Upper lobe of left lung (tissue), 4 donors: ENCODE data around the gene FABP6.
"Not testable (repeated sequence)": the region's sequence is repeated elsewhere in the genome, so short reads cannot be mapped to it uniquely, and the experiment has no call there.

Source experiments
- EP300 ChIP-seq, 4 donors: sonication (generic); formaldehyde crosslinking; IDR thresholded peaks; one replicate each; pipeline ENCODE4 v1.5.1; 2017; ENCODE audit warnings: antibody characterized with exemption in 4 of 4, control low read depth in 2 of 4
- POLR2A ChIP-seq, 4 donors: fragments of 450-650 bp; IDR thresholded peaks; one replicate each; pipeline ENCODE4 v1.5.1; 2016 to 2017; ENCODE audit warnings: antibody characterized with exemption in 4 of 4, mild to moderate bottlenecking in 2 of 4
- POLR2AphosphoS5 ChIP-seq, 2 donors: sonication (generic); formaldehyde crosslinking; IDR thresholded peaks; one replicate each; pipeline ENCODE4 v1.5.1; 2017; ENCODE audit warnings: antibody characterized with exemption in 2 of 2
- TF ChIP-seq, protein P1 (sequence below), 6 experiments: fragments of 450-650 bp in 4 of 6; fragments of 200-600 bp in 2 of 6; sonication (generic) in 2 of 6; IDR thresholded peaks; one replicate each; pipeline ENCODE4 v1.5.1; 2016 to 2019; ENCODE audit warnings: antibody characterized with exemption in 6 of 6

DNA sequence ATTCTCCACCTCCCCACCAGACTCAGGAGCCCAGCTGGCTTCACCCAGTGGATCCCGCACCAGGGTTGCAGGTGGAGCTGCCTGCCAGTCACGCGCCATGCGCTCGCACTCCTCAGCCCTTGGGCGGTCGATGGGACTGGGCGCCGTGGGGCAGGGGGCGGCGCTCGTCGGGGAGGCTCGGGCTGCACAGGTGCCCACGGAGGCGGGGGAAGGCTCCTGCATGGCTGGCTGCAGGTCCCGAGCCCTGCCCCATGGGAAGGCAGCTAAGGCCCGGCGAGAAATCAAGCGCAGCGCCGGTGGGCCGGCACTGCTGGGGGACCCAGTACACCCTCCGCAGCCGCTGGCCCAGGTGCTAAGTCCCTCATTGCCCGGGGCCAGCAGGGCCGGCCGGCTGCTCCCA is 35.5 kb upstream of the FABP6 start:
- TF ChIP-seq, protein P1, sequence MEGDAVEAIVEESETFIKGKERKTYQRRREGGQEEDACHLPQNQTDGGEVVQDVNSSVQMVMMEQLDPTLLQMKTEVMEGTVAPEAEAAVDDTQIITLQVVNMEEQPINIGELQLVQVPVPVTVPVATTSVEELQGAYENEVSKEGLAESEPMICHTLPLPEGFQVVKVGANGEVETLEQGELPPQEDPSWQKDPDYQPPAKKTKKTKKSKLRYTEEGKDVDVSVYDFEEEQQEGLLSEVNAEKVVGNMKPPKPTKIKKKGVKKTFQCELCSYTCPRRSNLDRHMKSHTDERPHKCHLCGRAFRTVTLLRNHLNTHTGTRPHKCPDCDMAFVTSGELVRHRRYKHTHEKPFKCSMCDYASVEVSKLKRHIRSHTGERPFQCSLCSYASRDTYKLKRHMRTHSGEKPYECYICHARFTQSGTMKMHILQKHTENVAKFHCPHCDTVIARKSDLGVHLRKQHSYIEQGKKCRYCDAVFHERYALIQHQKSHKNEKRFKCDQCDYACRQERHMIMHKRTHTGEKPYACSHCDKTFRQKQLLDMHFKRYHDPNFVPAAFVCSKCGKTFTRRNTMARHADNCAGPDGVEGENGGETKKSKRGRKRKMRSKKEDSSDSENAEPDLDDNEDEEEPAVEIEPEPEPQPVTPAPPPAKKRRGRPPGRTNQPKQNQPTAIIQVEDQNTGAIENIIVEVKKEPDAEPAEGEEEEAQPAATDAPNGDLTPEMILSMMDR (IDR thresholded peaks at IDR 0.05) = not testable (repeated sequence)
- TF ChIP-seq POLR2A, POLR2AphosphoS5, EP300 (IDR thresholded peaks at IDR 0.05): not testable (repeated sequence)
